Activated naive CD8-positive, alpha-beta T cell treated with anti-CD3 and anti-CD28 coated beads for 36 hours (primary cell): ENCODE data around the gene GALNT16. TPM values are rescaled to one million over a fixed set of nuclear protein-coding genes. Genes with fewer than 3 reads are reported as not detected.

Experiments
- DNase-seq: peaks from one replicate; pipeline ENCODE4 v3.0.0; 2021
- H3K27ac Mint-ChIP-seq: one replicate; pipeline ENCODE4 v1.8.0; 2022; ENCODE audit warnings: mild to moderate bottlenecking, moderate library complexity, mixed read lengths
- H3K27me3 Mint-ChIP-seq: one replicate; pipeline ENCODE4 v1.8.0; 2022; ENCODE audit warnings: mild to moderate bottlenecking, mixed read lengths
- H3K36me3 Mint-ChIP-seq: one replicate; pipeline ENCODE4 v1.8.0; 2021; ENCODE audit warnings: mild to moderate bottlenecking, mixed read lengths
- H3K4me1 Mint-ChIP-seq: one replicate; pipeline ENCODE4 v1.8.0; 2021; ENCODE audit warnings: mixed read lengths
- H3K4me3 Mint-ChIP-seq: one replicate; pipeline ENCODE4 v1.8.0; 2022; ENCODE audit warnings: mild to moderate bottlenecking, moderate library complexity, mixed read lengths
- H3K9me3 Mint-ChIP-seq: one replicate; pipeline ENCODE4 v1.8.0; 2022; ENCODE audit warnings: mixed read lengths
- total RNA-seq, 2 experiments: library from RNA; stranded (reverse); gene quantifications; one replicate each; pipeline ENCODE4 v1.2.3, GENCODE V29; 2021

GALNT16 gene
- total RNA-seq, 2 experiments from 2014 or later = 0.50 to 0.56 TPM

DNA sequence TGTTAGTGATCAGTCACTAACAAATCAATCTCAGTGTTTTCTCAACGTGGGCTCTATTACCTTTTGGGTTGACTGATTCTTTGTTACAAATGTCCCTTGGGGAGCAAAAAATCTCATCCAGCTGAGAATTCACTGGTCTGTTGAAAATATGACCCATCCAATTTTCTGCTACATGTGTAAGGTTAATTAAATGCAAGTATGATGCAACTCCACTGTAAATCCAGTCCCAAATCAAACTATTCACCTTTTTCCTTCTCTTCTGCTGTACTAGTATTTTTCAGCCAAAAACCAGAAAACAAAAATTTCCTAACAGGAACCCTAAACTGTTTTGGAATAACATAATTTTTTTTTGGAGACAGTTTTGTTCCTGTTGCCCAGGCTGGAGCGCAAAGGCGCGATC, 136.0 kb downstream of the GALNT16 start:
- peaks cover 70% of the 10 kb centered on the region for H3K36me3 Mint-ChIP-seq
- H3K4me1 Mint-ChIP-seq = peaks cover 70% of the 10 kb centered on the region
- H3K9me3 Mint-ChIP-seq = no peaks in the 10 kb centered on the region

GRCh38 chr14:69398053-69398817, 138.3 kb downstream of the GALNT16 start, which contains the start of the genes ERH and SLC39A9:
ERH (minus strand) TSS chr14:69398299; CDS start chr14:69398233, 66 bp downstream.
SLC39A9 (plus strand) TSS chr14:69398692; CDS start chr14:69399370, 678 bp downstream.
- H3K27ac Mint-ChIP-seq = peak within 1 kb of the TSS; percentile 100
- peak within 1 kb of the TSS; percentile 95 for H3K4me3 Mint-ChIP-seq
- H3K27me3 Mint-ChIP-seq = no peaks in the 10 kb centered on the region
- H3K9me3 Mint-ChIP-seq = no peaks in the 10 kb centered on the region
- peaks cover 61% of the 10 kb centered on the region for H3K4me1 Mint-ChIP-seq
- peaks cover 51% of the 10 kb centered on the region for H3K36me3 Mint-ChIP-seq
- DNase-seq = peak; percentile 92

More for the DNA sequence above, 136.0 kb downstream of the GALNT16 start:
- peak overlapping the region; percentile 95 for H3K4me3 Mint-ChIP-seq
- DNase-seq = no peak
- H3K27me3 Mint-ChIP-seq = no peaks in the 10 kb centered on the region
- H3K27ac Mint-ChIP-seq = peak overlapping the region; percentile 100

GRCh38 chr14:69398818-69399210, 138.9 kb downstream of the GALNT16 start:
- H3K36me3 Mint-ChIP-seq = peaks cover 45% of the 10 kb centered on the region
- H3K4me1 Mint-ChIP-seq = peaks cover 55% of the 10 kb centered on the region
- no peaks in the 10 kb centered on the region for H3K9me3 Mint-ChIP-seq
- peak overlapping the region; percentile 95 for H3K4me3 Mint-ChIP-seq
- peak overlapping the region; percentile 100 for H3K27ac Mint-ChIP-seq
- H3K27me3 Mint-ChIP-seq = no peaks in the 10 kb centered on the region
- peak; percentile 68 for DNase-seq

DNA sequence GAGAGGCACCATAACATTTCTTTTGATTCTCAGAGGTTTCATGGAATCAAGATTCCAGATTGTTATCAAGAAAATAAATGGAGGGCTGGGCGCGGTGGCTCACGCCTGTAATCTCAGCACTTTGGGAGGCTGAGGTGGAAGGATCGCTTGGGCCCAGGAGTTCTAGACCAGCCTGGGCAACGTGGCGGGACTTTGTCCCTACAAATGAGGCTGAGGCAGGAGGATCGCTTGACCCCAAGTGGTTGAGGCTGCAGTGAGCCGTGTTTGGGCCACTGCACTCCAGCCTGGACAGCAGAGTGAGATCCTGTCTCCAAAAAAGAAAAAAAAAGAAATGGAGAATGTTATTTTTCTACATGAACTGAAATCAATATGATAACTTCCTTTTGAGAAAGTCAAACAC, 139.8 kb downstream of the GALNT16 start:
- Mint-ChIP-seq H3K9me3 (peaks cover 3% of the 10 kb centered on the region), H3K4me3 (peak overlapping the region; percentile 95), H3K27ac (no peak overlapping the region), H3K4me1 (peaks cover 53% of the 10 kb centered on the region), H3K36me3 (peaks cover 45% of the 10 kb centered on the region), H3K27me3 (no peaks in the 10 kb centered on the region)
- DNase-seq = no peak

DNA sequence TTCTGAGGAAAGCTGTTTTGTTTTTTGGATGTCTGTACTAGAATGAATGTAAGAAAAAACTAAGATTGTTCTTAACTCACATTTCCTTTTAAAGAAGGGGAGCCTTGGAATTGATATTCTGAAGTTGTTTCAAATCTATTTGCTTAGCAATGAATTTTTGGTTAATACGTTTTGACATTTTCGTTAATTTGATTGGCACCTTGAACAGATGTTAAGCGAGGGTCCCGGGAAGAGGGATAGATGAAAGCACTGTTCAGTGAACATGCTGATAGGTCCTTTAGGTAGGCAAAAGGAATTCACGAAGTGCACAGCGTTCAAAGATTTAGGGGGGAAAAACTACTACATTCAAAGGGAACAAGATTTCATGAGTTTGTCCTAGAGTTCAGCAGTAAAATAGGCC, 140.2 kb downstream of the GALNT16 start:
- H3K4me1 Mint-ChIP-seq = peaks cover 50% of the 10 kb centered on the region
- H3K36me3 Mint-ChIP-seq = peaks cover 44% of the 10 kb centered on the region
- H3K9me3 Mint-ChIP-seq = peaks cover 4% of the 10 kb centered on the region
- no peak overlapping the region for H3K27ac Mint-ChIP-seq
- peak overlapping the region; percentile 95 for H3K4me3 Mint-ChIP-seq
- DNase-seq = no peak
- no peaks in the 10 kb centered on the region for H3K27me3 Mint-ChIP-seq

- H3K36me3 Mint-ChIP-seq = peaks cover 32% of the 10 kb centered on the region
- H3K4me1 Mint-ChIP-seq = peaks cover 33% of the 10 kb centered on the region
- no peak overlapping the region for H3K4me3 Mint-ChIP-seq
- H3K9me3 Mint-ChIP-seq = peaks cover 4% of the 10 kb centered on the region
- no peak overlapping the region for H3K27ac Mint-ChIP-seq
- H3K27me3 Mint-ChIP-seq = no peaks in the 10 kb centered on the region
- no peak for DNase-seq
These were observed 141.9 kb downstream of the GALNT16 start for GRCh38 chr14:69401841-69402240.

GRCh38 chr14:69404478-69404877, 144.5 kb downstream of the GALNT16 start:
- H3K27ac Mint-ChIP-seq = no peak overlapping the region
- no peak overlapping the region for H3K4me3 Mint-ChIP-seq
- H3K27me3 Mint-ChIP-seq = no peaks in the 10 kb centered on the region
- H3K36me3 Mint-ChIP-seq = peaks cover 32% of the 10 kb centered on the region
- DNase-seq = no peak
- peaks cover 34% of the 10 kb centered on the region for H3K4me1 Mint-ChIP-seq
- peaks cover 4% of the 10 kb centered on the region for H3K9me3 Mint-ChIP-seq

- Mint-ChIP-seq H3K36me3 (peaks cover 28% of the 10 kb centered on the region), H3K27me3 (no peaks in the 10 kb centered on the region), H3K4me3 (no peak overlapping the region), H3K4me1 (peaks cover 30% of the 10 kb centered on the region), H3K9me3 (peaks cover 4% of the 10 kb centered on the region), H3K27ac (no peak overlapping the region)
- DNase-seq = no peak
These were observed 144.9 kb downstream of the GALNT16 start for GRCh38 chr14:69404883-69405282.

DNA sequence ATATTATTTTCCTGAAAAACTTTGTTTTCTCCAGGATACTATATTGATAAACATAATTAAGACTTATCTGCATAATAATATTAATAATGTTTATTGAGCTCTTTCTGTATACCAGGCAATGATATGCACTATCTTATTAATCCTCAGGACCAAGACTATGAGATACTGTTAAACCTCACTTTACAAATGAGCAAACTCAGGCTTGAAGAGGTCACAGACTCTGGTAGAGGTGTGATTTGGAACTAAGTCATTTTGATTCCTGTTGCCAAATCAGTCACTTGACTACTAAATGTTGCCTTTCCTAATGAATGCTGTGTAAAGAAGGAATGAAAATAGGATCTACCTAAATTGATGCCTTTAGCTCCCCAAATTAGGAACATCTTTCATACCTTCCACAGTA, 145.8 kb downstream of the GALNT16 start:
- Mint-ChIP-seq H3K27me3 (no peaks in the 10 kb centered on the region), H3K9me3 (peaks cover 4% of the 10 kb centered on the region), H3K36me3 (peaks cover 21% of the 10 kb centered on the region), H3K4me3 (no peak overlapping the region), H3K4me1 (peaks cover 21% of the 10 kb centered on the region), H3K27ac (no peak overlapping the region)
- DNase-seq = no peak

Other genes with a start within 250 kb of the GALNT16 start
- 10 to 100 TPM; 33.4 to 35.1 TPM for gene DCAF5, start 107.0 kb upstream of the GALNT16 start, total RNA-seq
- gene EXD2, start 68.7 kb upstream of the GALNT16 start, total RNA-seq = 10 to 100 TPM; 12.0 to 13.0 TPM
- gene ERH, start 138.1 kb downstream of the GALNT16 start, total RNA-seq = 100 to 1,000 TPM; 392 to 403 TPM
- 10 to 100 TPM; 47.9 to 48.2 TPM for gene SLC39A9, start 138.5 kb downstream of the GALNT16 start, total RNA-seq
- gene PLEKHD1, start 224.6 kb downstream of the GALNT16 start, total RNA-seq = under 1 TPM in 1 of 2 experiments, not detected in 1; 0.04 TPM